Measurements from ENCODE around the gene ARHGAP15.

DNA sequence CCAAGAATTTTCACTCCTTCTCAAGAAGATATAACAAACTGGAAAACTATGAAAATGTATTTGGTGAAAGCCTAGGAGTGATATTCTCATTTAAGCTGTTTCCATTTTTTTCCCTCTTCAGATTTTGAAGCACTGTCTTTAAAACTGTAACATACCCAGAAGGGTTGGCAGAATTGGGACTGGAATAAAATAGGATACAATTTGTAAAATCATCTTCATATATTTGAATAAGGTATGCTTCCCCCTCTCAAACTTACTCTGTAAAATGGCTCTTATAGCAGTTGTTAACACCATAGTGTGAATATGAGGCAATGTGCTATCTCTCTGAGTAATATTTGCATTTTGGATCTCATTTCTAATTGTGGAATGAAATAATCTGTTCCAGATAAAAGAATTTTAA is 676.4 kb downstream of the ARHGAP15 start:
- TF ChIP-seq, protein P1, sequence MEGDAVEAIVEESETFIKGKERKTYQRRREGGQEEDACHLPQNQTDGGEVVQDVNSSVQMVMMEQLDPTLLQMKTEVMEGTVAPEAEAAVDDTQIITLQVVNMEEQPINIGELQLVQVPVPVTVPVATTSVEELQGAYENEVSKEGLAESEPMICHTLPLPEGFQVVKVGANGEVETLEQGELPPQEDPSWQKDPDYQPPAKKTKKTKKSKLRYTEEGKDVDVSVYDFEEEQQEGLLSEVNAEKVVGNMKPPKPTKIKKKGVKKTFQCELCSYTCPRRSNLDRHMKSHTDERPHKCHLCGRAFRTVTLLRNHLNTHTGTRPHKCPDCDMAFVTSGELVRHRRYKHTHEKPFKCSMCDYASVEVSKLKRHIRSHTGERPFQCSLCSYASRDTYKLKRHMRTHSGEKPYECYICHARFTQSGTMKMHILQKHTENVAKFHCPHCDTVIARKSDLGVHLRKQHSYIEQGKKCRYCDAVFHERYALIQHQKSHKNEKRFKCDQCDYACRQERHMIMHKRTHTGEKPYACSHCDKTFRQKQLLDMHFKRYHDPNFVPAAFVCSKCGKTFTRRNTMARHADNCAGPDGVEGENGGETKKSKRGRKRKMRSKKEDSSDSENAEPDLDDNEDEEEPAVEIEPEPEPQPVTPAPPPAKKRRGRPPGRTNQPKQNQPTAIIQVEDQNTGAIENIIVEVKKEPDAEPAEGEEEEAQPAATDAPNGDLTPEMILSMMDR (IDR thresholded peaks at IDR 0.05) = no peak
- no peak for TF ChIP-seq POLR2A (IDR thresholded peaks at IDR 0.05)
